Stromal cell of bone marrow (primary cell): ENCODE measurements around the gene GAB2.
"Not testable (repeated sequence)": the region's sequence is repeated elsewhere in the genome, so short reads cannot be mapped to it uniquely, and the experiment has no call there.

ENCODE experiments used
- DNase-seq: peaks from one replicate; pipeline ENCODE4 v3.0.0-alpha.2; 2012; ENCODE audit warnings: low read depth

GAB2 gene

GRCh38 chr11:78313181-78313795 is 104.3 kb downstream of the GAB2 start:
- peak; percentile 93 for DNase-seq

- DNase-seq, result no peak
Measured at GRCh38 chr11:78312712-78313111, 104.9 kb downstream of the GAB2 start.

DNA sequence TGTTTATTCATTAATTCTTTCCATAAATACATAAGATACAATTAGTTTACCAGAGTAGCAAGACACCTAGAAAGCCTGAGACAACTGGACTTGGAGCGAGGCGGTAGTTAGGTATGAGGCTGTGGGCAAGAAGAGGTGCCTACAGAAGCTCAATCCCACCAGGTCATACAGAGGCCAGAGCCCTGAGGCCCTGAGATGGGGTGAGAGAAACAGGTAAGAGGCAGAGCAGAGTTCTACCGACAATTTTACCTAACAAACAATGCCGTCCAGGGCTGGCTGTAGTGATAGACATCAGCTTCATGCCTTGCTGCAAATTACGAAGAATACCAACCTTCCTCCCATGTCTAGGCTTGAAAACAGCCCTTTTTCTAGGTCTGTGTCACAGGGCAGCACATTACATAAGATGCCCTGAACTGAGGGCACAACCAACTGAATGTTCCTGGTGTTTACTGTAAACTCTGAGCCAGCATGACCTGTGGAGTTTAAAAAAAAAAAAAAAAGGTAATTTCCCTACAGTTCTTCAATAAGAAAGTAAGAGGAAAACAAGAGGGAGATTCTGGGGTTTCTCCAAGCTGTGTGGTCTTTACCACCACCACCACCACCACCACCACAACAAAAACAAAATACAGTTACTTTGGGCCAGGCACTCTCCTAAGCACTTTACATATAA is 105.8 kb downstream of the GAB2 start:
- no peak for DNase-seq

DNA sequence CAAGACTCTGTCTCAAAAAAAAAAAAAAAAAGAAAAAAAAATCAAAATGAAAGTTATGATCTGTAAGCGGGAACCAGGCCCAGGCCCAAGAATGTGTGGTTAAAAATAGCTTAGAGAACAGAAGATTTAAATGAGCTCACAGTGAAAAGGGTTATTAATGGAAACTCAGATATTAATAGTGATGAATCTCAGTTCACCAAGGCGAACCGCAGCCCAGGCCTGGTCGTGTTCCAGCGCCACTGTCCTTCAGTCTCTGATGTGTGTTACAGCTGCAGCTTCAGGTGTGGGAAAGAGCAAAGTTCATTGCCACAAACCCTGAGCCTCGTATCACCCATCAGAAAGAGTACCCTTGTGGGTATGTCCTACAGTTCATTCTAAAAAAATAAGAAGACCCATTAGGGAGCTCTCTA is 107.1 kb downstream of the GAB2 start:
- DNase-seq, result peak; percentile 32

DNA sequence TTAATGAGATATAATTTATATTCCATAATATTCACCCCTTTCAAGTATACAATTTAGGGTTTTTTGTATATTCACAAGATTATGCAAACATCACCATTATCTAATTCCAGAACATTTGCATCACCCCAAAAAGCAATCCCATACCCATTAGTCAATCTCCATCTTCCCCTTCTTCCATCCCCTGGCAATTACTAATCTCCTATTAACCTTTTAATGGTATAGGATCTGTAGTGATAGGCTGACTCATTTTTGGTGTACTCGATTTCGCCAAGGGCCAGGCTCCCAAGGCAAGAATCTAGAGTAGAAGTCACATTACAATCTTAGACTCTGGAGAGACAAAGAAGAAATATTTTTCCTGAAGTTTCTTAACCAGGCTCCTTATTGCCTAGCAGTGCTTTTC is 113.4 kb downstream of the GAB2 start:
- no peak for DNase-seq

DNA sequence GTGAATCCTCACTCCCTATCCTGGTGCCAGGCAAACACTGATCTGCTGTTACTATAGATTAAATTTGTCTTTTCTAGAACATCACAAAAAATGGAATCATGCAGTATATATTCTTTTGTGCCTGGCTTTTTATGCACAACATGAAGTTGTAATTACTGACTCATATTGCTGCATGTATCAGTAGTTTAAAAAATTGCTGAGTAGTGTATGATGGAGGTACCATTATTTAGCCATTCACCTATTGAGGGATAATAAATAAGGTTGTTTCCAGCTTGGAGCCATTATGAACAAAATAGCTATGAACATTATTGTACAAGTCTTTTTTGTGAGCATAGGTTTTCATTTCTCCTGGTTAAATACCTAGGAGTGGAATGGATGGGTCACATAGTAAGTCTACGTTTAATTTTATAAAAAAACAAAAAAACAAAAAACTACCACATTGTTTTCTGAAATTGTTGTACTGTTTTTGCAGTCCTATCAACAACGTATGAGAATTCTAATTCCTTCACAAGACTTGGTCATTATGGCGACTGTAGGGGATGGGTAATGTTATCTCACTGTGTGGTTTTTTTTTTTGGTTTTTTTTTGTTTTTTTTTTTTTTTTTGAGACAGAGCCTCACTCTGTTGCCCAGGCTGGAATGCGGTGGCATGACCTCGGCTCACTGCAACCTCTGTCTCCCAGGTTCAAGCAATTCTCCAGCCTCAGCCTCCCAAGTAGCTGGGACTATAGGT is 117.3 kb downstream of the GAB2 start:
- DNase-seq, result no peak

DNA sequence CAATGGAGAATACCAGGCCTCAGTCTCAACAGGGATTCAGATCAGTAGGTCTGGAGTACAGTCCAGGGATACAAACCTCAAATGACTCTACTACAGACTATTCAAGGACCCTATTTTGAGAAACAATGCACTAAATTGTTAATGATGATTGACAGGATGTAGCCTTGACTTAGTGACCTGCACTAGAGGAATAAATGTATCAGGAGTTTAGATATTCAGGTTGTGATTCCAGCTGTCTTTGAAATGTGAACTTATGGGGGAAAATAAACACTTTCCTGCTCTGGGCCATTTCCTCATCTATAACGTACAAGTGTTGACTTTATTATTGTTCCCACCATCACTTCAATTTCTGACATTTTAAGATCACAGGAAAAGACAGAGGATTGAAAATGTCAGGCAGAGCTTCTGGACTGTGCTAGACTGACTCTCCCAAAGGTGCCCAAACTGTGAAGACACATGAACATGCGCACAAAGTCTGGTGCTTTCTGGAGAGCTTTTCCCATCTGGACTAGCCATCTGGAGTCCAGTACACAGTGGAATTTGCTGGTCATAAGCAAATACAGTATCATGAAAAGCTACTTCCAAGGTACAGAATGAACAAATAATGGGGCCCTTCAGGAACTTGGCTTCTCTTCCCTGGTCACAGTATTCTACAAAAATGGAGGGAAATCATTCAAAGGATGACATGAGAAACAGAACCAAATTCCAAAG is 118.5 kb downstream of the GAB2 start:
- no peak for DNase-seq

GRCh38 chr11:78298291-78298771 is 119.3 kb downstream of the GAB2 start:
- DNase-seq, result no peak

- no peak for DNase-seq
Measured at GRCh38 chr11:78295991-78296930, 121.4 kb downstream of the GAB2 start.

DNA sequence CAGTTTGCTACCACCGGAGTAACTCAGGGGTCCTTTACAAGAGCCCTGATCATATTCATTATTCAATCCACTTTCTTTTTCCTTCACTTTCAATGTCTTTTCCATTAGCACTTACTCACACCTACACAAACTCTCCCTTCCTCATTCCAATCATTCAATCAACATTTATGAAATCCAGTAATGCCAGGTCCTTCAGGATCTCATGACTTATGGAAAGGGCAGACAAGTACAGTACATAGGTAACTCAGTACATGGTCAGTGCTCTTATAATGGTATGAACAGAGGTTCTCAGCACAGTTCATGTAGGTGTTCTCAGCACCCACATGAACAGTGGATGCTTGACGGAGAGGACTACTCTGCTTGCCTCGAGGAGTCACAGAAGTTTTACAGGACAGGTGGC is 122.3 kb downstream of the GAB2 start:
- no peak for DNase-seq

DNA sequence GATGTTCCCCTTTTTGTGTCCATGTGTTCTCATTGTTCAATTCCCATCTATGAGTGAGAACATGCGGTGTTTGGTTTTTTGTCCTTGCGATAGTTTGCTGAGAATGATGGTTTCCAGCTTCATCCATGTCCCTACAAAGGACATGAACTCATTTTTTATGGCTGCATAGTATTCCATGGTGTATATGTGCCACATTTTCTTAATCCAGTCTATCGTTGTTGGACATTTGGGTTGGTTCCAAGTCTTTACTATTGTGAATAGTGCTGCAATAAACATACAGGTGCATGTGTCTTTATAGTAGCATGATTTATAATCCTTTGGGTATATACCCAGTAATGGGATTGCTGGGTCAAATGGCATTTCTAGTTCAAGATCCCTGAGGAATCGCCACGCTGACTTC is 123.5 kb downstream of the GAB2 start:
- DNase-seq, result not testable (repeated sequence)

GRCh38 chr11:78293536-78293935 is 124.1 kb downstream of the GAB2 start:
- DNase-seq, result no peak

DNA sequence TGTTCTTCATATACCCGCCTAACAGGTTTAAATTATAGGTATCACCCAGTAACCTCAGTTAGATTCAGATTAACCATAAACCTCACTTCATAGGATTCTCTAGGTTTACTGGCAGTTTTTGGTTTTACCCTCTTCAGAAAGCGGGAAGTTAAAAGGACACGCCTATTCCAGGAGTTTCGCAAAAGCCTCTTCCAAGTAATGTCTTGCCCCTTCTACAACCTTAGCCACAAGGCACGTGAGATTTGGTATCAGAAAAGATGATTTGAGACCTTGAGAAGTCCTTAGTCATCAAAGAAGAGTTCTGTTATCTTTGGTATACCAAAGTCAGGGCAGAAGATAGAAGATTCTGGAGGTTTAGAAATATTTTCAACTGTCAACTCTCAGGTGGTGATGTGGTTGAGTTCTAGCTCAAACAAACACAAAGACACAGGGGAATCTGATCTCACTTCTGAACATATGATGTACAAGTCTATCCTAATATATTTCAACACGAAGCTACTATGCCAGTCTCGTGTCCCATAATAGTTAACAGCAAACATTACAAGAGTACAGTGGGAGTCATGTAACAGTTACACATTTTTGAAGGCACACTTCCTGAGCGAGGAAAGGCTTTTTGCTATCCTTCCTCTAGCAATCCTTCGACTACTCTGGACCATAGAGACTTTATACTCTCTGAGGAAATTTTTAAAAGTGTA is 125.4 kb downstream of the GAB2 start:
- DNase-seq, result no peak

GRCh38 chr11:78291503-78292108 is 126.0 kb downstream of the GAB2 start:
- DNase-seq, result no peak

- peak; percentile 56 for DNase-seq
Measured at GRCh38 chr11:78290293-78291176, 127.1 kb downstream of the GAB2 start.

GRCh38 chr11:78289552-78290292 is 127.9 kb downstream of the GAB2 start:
- no peak for DNase-seq

- no peak for DNase-seq
Measured at GRCh38 chr11:78284260-78284659, 133.4 kb downstream of the GAB2 start.

DNA sequence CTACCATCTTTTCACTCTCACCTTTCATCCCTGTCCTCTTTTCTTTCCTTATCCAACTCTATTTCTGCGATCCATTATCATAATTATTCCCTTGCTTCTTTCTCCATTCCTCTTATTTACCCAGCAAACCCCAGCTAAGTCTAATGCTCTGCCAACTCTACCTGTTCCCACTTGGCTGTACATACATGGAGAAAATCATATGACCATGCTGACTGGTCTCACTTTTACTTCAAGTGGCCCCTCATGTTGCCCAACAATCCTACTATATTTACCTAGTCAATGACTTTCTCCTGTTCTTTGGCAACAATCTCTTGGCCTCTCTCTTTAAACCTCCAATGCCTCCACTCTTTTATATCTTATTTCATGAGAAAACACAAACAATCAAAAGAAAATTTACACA is 134.8 kb downstream of the GAB2 start:
- DNase-seq, result no peak

- no peak for DNase-seq
Measured at GRCh38 chr11:78281511-78281910, 136.1 kb downstream of the GAB2 start.
